H9 (cell line): ENCODE results near the gene VLDLR. TPM values are rescaled to one million over a fixed set of nuclear protein-coding genes. Genes with fewer than 3 reads are reported as not detected.

ENCODE experiments used
- DNase-seq: peaks from one replicate; pipeline ENCODE4 v3.0.0-alpha.2; 2017
- H2AFZ ChIP-seq: one replicate; pipeline ENCODE4 v1.6.1; 2013; ENCODE audit warnings: mild to moderate bottlenecking, low read length, control low read depth, moderate library complexity
- H2AK5ac ChIP-seq: 2 replicates; pipeline ENCODE4 v1.6.1; 2013; ENCODE audit warnings: low read length, control low read depth, mixed read lengths; ENCODE audit not compliant: insufficient read length
- H2BK120ac ChIP-seq: one replicate; pipeline ENCODE4 v1.6.1; 2013; ENCODE audit warnings: low read depth, mild to moderate bottlenecking, low read length, control low read depth, inconsistent platforms; ENCODE audit not compliant: poor library complexity, severe bottlenecking
- H2BK12ac ChIP-seq: 2 replicates; pipeline ENCODE4 v1.6.1; 2013; ENCODE audit warnings: low read length, control low read depth, mixed read lengths, low read depth; ENCODE audit not compliant: insufficient read length
- H2BK15ac ChIP-seq: 2 replicates; pipeline ENCODE4 v1.6.1; 2013; ENCODE audit warnings: low read depth, low read length, control low read depth
- H2BK20ac ChIP-seq: one replicate; pipeline ENCODE4 v1.6.1; 2013; ENCODE audit warnings: low read depth, mild to moderate bottlenecking, low read length, control low read depth, inconsistent platforms; ENCODE audit not compliant: poor library complexity, severe bottlenecking
- H2BK5ac ChIP-seq: 2 replicates; pipeline ENCODE4 v1.6.1; 2013; ENCODE audit warnings: low read length, control low read depth, mixed read lengths; ENCODE audit not compliant: insufficient read length
- H3K14ac ChIP-seq: 2 replicates; pipeline ENCODE4 v1.6.1; 2013; ENCODE audit warnings: low read length, control low read depth; ENCODE audit not compliant: insufficient read depth
- H3K18ac ChIP-seq: 2 replicates; pipeline ENCODE4 v1.6.1; 2013; ENCODE audit warnings: low read depth, mild to moderate bottlenecking, mixed read lengths, low read length, control low read depth; ENCODE audit not compliant: insufficient read length
- H3K23ac ChIP-seq: 2 replicates; pipeline ENCODE4 v1.6.1; 2013; ENCODE audit warnings: low read length, control low read depth, mixed read lengths, low read depth; ENCODE audit not compliant: insufficient read length
- H3K23me2 ChIP-seq: 2 replicates; pipeline ENCODE4 v1.6.1; 2013; ENCODE audit warnings: low read depth, mild to moderate bottlenecking, mixed read lengths, low read length, control low read depth; ENCODE audit not compliant: insufficient read length, poor library complexity, severe bottlenecking
- H3K27ac ChIP-seq: 2 replicates; pipeline ENCODE4 v1.5.1; 2013; ENCODE audit warnings: low read length, control low read depth, mixed read lengths, low read depth; ENCODE audit not compliant: insufficient read length
- H3K27me3 ChIP-seq: 2 replicates; pipeline ENCODE4 v1.6.1; 2013; ENCODE audit warnings: low read length, control low read depth, inconsistent platforms; ENCODE audit not compliant: insufficient read depth
- H3K4ac ChIP-seq: 2 replicates; pipeline ENCODE4 v1.6.1; 2013; ENCODE audit warnings: low read depth, mild to moderate bottlenecking, control low read depth, inconsistent platforms, low read length, moderate library complexity
- H3K4me1 ChIP-seq: 2 replicates; pipeline ENCODE4 v1.6.1; 2013; ENCODE audit warnings: low read length, control low read depth, inconsistent platforms; ENCODE audit not compliant: insufficient read depth
- H3K4me2 ChIP-seq: 2 replicates; pipeline ENCODE4 v1.6.1; 2013; ENCODE audit warnings: low read length, control low read depth, mixed read lengths; ENCODE audit not compliant: insufficient read length, insufficient read depth
- H3K56ac ChIP-seq: 2 replicates; pipeline ENCODE4 v1.6.1; 2013; ENCODE audit warnings: low read depth, mild to moderate bottlenecking, mixed read lengths, low read length, control low read depth; ENCODE audit not compliant: insufficient read length
- H3K79me1 ChIP-seq: 2 replicates; pipeline ENCODE4 v1.6.1; 2013; ENCODE audit warnings: low read depth, mild to moderate bottlenecking, moderate library complexity, low read length, control low read depth, inconsistent platforms; ENCODE audit not compliant: insufficient read depth, poor library complexity, severe bottlenecking
- H3K79me2 ChIP-seq: 2 replicates; pipeline ENCODE4 v1.6.1; 2013; ENCODE audit warnings: low read length, control low read depth, inconsistent platforms; ENCODE audit not compliant: insufficient read depth
- H3K9ac ChIP-seq: 2 replicates; pipeline ENCODE4 v1.6.1; 2013; ENCODE audit warnings: low read length, control low read depth, mixed read lengths; ENCODE audit not compliant: insufficient read length; ENCODE audit errors: extremely low read depth
- H3K9me3 ChIP-seq: one replicate; pipeline ENCODE4 v1.6.1; 2013; ENCODE audit warnings: low read depth, low read length, inconsistent platforms; ENCODE audit not compliant: control insufficient read depth
- H3T11ph ChIP-seq: one replicate; pipeline ENCODE4 v1.6.1; 2013; ENCODE audit warnings: mild to moderate bottlenecking, low read length, control low read depth, inconsistent platforms
- H4K20me1 ChIP-seq: one replicate; pipeline ENCODE4 v1.6.1; 2013; ENCODE audit not compliant: control insufficient read depth, insufficient read length, insufficient read depth
- H4K5ac ChIP-seq: 2 replicates; pipeline ENCODE4 v1.6.1; 2013; ENCODE audit warnings: low read depth, mild to moderate bottlenecking, mixed read lengths, low read length, control low read depth; ENCODE audit not compliant: insufficient read length
- H4K8ac ChIP-seq: replicated peaks from 2 replicates; pipeline ENCODE4 v1.6.1; 2013; ENCODE audit warnings: low read length, control low read depth, mixed read lengths, low read depth; ENCODE audit not compliant: insufficient read length
- H4K91ac ChIP-seq: 2 replicates; pipeline ENCODE4 v1.6.1; 2013; ENCODE audit warnings: low read depth, mild to moderate bottlenecking, moderate library complexity, mixed read lengths, low read length, control low read depth; ENCODE audit not compliant: insufficient read length
- H3K27ac Mint-ChIP-seq, 3 experiments: 2 replicates in 2 of 3; 3 replicates in 1 of 3; pipeline ENCODE4 v1.8.0; 2020 to 2021; ENCODE audit warnings: mixed read lengths in 3 of 3, mild to moderate bottlenecking in 1 of 3, moderate library complexity in 1 of 3
- H3K27me3 Mint-ChIP-seq: 2 replicates; pipeline ENCODE4 v1.8.0; 2021; ENCODE audit warnings: low read depth, mild to moderate bottlenecking, moderate library complexity, mixed read lengths
- H3K36me3 Mint-ChIP-seq, 3 experiments: 2 replicates in 2 of 3; 3 replicates in 1 of 3; pipeline ENCODE4 v1.8.0; 2020 to 2021; ENCODE audit warnings: low read depth in 3 of 3, mixed read lengths in 3 of 3; ENCODE audit not compliant: insufficient read depth in 1 of 3
- H3K4me1 Mint-ChIP-seq, 2 experiments: 2 replicates each; pipeline ENCODE4 v1.8.0; 2020; ENCODE audit warnings: mixed read lengths in 2 of 2
- H3K4me3 Mint-ChIP-seq, 2 experiments: 2 replicates in 1 of 2; 3 replicates in 1 of 2; pipeline ENCODE4 v1.8.0; 2020 to 2021; ENCODE audit warnings: mild to moderate bottlenecking in 2 of 2, mixed read lengths in 2 of 2, moderate library complexity in 1 of 2
- H3K9me3 Mint-ChIP-seq, 2 experiments: 2 replicates in 1 of 2; 3 replicates in 1 of 2; pipeline ENCODE4 v1.8.0; 2020; ENCODE audit warnings: mild to moderate bottlenecking in 2 of 2, mixed read lengths in 2 of 2, moderate library complexity in 1 of 2
- WGBS: extraction: QIAGEN DNeasy Blood & Tissue Kit; methylation state at CpG from one replicate; pipeline ENCODE4 v1.1.7; 2013; ENCODE audit warnings: missing lambda C conversion rate, low lambda C conversion rate, mixed read lengths; ENCODE audit not compliant: insufficient read length; ENCODE audit errors: extremely low coverage; 5-methylcytosine and 5-hydroxymethylcytosine counted together
- total RNA-seq: library from RNA; stranded (reverse); gene quantifications from 2 replicates; pipeline ENCODE4 v1.2.1, GENCODE V29; 2021
- TF ChIP-seq, protein P1 (sequence below): fragments of 200-600 bp; sonication (generic); conservative IDR thresholded peaks from 3 replicates; pipeline ENCODE4 v1.8.0; 2021; ENCODE audit warnings: antibody characterized with exemption, mild to moderate bottlenecking

Gene VLDLR
- total RNA-seq, 1 experiment from 2014 or later: 19.1 TPM

DNA sequence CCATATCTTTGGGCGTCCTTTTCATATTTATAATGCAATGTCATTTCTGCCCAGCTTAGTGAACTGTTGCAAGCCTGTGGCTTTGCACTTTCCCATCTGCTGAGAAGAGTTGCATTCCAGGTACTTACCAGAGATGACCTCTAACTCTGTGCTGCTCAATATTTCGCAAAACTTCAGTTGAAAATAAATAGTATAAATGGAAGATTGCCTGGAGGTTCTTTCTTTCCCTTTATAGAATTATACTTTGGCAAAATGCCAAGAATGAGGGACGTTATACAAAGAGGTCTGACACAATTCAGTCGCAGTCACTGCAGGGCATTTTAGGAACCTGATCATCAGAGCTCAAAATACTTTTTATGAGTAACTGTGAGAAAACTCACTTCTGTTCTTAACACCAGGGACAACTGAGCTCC is 18.9 kb upstream of the VLDLR start:
- Histone ChIP-seq H3K79me2 (no peaks in the 10 kb centered on the region), H3K23me2 (no peaks in the 10 kb centered on the region), H2BK20ac (no peak overlapping the region), H2BK120ac (no peak overlapping the region), H3K79me1 (no peaks in the 10 kb centered on the region), H3T11ph (no peak overlapping the region), H3K4me2 (no peak overlapping the region), H4K20me1 (no peaks in the 10 kb centered on the region), H3K27me3 (0 out of 2 replicates have a peak, but pooled peaks cover 2% of the 10 kb centered on the region), H2AK5ac (no peak overlapping the region), H3K4ac (no peak overlapping the region), H3K23ac (no peak overlapping the region), H3K14ac (no peak overlapping the region), H4K91ac (no peak overlapping the region), H3K56ac (no peak overlapping the region), H3K4me1 (no peaks in the 10 kb centered on the region; the same call in 1 of the 2 replicates), H3K18ac (no peak overlapping the region), H2BK15ac (no peak overlapping the region), H3K9ac (no peak overlapping the region), H2BK5ac (no peak overlapping the region), H2AFZ (no peak overlapping the region), H4K8ac (no peak overlapping the region), H4K5ac (no peak overlapping the region), H3K27ac (no peak overlapping the region), H3K9me3 (no peaks in the 10 kb centered on the region), H2BK12ac (no peak overlapping the region)
- H3K27me3 Mint-ChIP-seq: no peaks in the 10 kb centered on the region
- no peak overlapping the region for H3K4me3 Mint-ChIP-seq
- H3K27ac Mint-ChIP-seq: no peak overlapping the region
- H3K4me1 Mint-ChIP-seq: peaks cover 0 to 3% of the 10 kb centered on the region in 2 experiments; a peak in 1 of 4 replicates
- WGBS: no CpG with 5 or more reads among the region's 4 CpGs
- H3K36me3 Mint-ChIP-seq: peaks cover 0 to 2% (median 0%) of the 10 kb centered on the region in 3 experiments; a peak in 1 of 7 replicates
- no peaks in the 10 kb centered on the region for H3K9me3 Mint-ChIP-seq
- no peak for DNase-seq
- TF ChIP-seq, protein P1, sequence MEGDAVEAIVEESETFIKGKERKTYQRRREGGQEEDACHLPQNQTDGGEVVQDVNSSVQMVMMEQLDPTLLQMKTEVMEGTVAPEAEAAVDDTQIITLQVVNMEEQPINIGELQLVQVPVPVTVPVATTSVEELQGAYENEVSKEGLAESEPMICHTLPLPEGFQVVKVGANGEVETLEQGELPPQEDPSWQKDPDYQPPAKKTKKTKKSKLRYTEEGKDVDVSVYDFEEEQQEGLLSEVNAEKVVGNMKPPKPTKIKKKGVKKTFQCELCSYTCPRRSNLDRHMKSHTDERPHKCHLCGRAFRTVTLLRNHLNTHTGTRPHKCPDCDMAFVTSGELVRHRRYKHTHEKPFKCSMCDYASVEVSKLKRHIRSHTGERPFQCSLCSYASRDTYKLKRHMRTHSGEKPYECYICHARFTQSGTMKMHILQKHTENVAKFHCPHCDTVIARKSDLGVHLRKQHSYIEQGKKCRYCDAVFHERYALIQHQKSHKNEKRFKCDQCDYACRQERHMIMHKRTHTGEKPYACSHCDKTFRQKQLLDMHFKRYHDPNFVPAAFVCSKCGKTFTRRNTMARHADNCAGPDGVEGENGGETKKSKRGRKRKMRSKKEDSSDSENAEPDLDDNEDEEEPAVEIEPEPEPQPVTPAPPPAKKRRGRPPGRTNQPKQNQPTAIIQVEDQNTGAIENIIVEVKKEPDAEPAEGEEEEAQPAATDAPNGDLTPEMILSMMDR: no peak
